OCI-LY3 (cell line): ENCODE data around the gene P2RX7.

Experiments used
- CTCF ChIP-seq: fragments of 200-600, 300-600 bp; sonication (generic); IDR thresholded peaks from 2 replicates; pipeline ENCODE4 v1.5.1; 2014; ENCODE audit warnings: antibody characterized with exemption, low read length, low read depth
- EZH2phosphoT487 ChIP-seq: fragments of 200-600 bp; shearing (Covaris generic); IDR thresholded peaks from 2 replicates; pipeline ENCODE4 v1.6.1; 2018; ENCODE audit warnings: antibody characterized with exemption, mixed run types, low read depth

GRCh38 chr12:121182222-121182893 lies 49.7 kb downstream of the P2RX7 start:
- TF ChIP-seq EZH2phosphoT487 = no peak
- TF ChIP-seq CTCF = no peak
